K562 (cell line): ENCODE measurements around the gene MADD. TPM values are rescaled to one million over a fixed set of nuclear protein-coding genes. Genes with fewer than 3 reads are reported as not detected.

Source experiments
- ATAC-seq: fragments of 200-7000 bp; cut with Tn5 transposase; 3 replicates; pipeline ENCODE4 v1.9.1; 2020; ENCODE audit warnings: moderate library complexity
- BruUV-seq: library from RNA; stranded (reverse); fragments of 400-500 nt; replicated peaks from 2 replicates; lab custom pipeline; 2021; lab: Mats Ljungman, UMichigan
- CTCF ChIA-PET: fragments of 300-600 bp; formaldehyde crosslinking; extraction: SDS; loops from one replicate; lab custom pipeline; 2021; ENCODE audit warnings: low intra/inter-chr PET ratio; lab: Yijun Ruan, JAX
- POLR2A ChIA-PET: fragments of 300-600, 350-650 bp; sonication (Branson Sonifier 250); formaldehyde crosslinking; extraction: SDS; loops from one replicate; lab custom pipeline; 2021; ENCODE audit warnings: antibody characterized with exemption, inconsistent platforms; lab: Yijun Ruan, JAX
- DNase-seq, 4 experiments: peaks; one replicate each; pipeline versions ENCODE4 v3.0.0 to v3.0.0-alpha.2; 2011 to 2018; ENCODE audit warnings: low spot score in 3 of 4, mixed read lengths in 3 of 4; ENCODE audit errors: extremely low read depth in 1 of 4
- FAIRE-seq: peaks from 2 replicates; lab custom pipeline; 2011; peaks lifted over from hg19 to GRCh38; lab: Jason Lieb, UNC
- H2AFZ ChIP-seq: 2 replicates; pipeline ENCODE4 v1.6.0; 2011; ENCODE audit warnings: low read depth, low read length, control low read depth, inconsistent platforms
- H3K27ac ChIP-seq: fragments of 200-600 bp; 3 replicates; pipeline ENCODE4 v1.8.0; 2011; ENCODE audit warnings: low read depth, mild to moderate bottlenecking, control low read depth, inconsistent platforms, low read length, moderate library complexity, mixed read lengths; ENCODE audit errors: extremely low read depth
- H3K27me3 ChIP-seq, 2 experiments: fragments of 300-600 bp in 1 of 2; 2 replicates in 1 of 2; 3 replicates in 1 of 2; pipeline versions ENCODE4 v1.6.0 to v1.8.0; 2011; ENCODE audit warnings: inconsistent platforms in 2 of 2, low read length in 2 of 2, mild to moderate bottlenecking in 1 of 2, mixed read lengths in 1 of 2, moderate library complexity in 1 of 2; ENCODE audit not compliant: control insufficient read depth in 2 of 2, insufficient read depth in 2 of 2
- H3K36me3 ChIP-seq: fragments of 300-600 bp; 3 replicates; pipeline ENCODE4 v1.8.0; 2011; ENCODE audit warnings: mild to moderate bottlenecking, low read length, inconsistent platforms; ENCODE audit not compliant: control insufficient read depth, insufficient read depth
- H3K4me1 ChIP-seq, 2 experiments: fragments of 200-600 bp in 1 of 2; replicated peaks in 1 of 2; 2 replicates in 1 of 2; 3 replicates in 1 of 2; pipeline versions ENCODE4 v1.5.1 to v1.8.0; 2011; ENCODE audit warnings: inconsistent platforms in 2 of 2, low read length in 2 of 2, mild to moderate bottlenecking in 1 of 2, mixed read lengths in 1 of 2, moderate library complexity in 1 of 2; ENCODE audit not compliant: control insufficient read depth in 2 of 2, insufficient read depth in 2 of 2
- H3K4me2 ChIP-seq: 2 replicates; pipeline ENCODE4 v1.6.1; 2011; ENCODE audit warnings: low read length, control low read depth, inconsistent platforms, mixed read lengths; ENCODE audit not compliant: insufficient read depth
- H3K4me3 ChIP-seq: fragments of 200-600 bp; sonication (generic), shearing (Covaris generic); 2 replicates; pipeline ENCODE4 v1.5.1; 2016; ENCODE audit warnings: control low read depth, inconsistent platforms
- H3K79me2 ChIP-seq: fragments of 200-600 bp; 3 replicates; pipeline ENCODE4 v1.8.0; 2011; ENCODE audit warnings: low read length, inconsistent platforms; ENCODE audit not compliant: control insufficient read depth, insufficient read depth
- H3K9ac ChIP-seq, 2 experiments: 2 replicates each; pipeline versions ENCODE4 v1.6.0 to v1.6.1; 2011; ENCODE audit warnings: low read depth in 2 of 2, low read length in 2 of 2, control low read depth in 1 of 2, inconsistent platforms in 1 of 2, mild to moderate bottlenecking in 1 of 2, mixed read lengths in 1 of 2; ENCODE audit not compliant: insufficient read depth in 1 of 2
- H3K9me1 ChIP-seq: one replicate; pipeline ENCODE4 v1.6.0; 2011; ENCODE audit warnings: inconsistent platforms, mild to moderate bottlenecking, low read length, moderate library complexity; ENCODE audit not compliant: control insufficient read depth, insufficient read depth
- H3K9me3 ChIP-seq: replicated peaks from 2 replicates; pipeline ENCODE4 v1.5.1; 2011; ENCODE audit warnings: low read depth, low read length, inconsistent platforms; ENCODE audit not compliant: control insufficient read depth, insufficient read depth
- H4K20me1 ChIP-seq: replicated peaks from 2 replicates; pipeline ENCODE4 v1.6.1; 2011; ENCODE audit warnings: low read length, inconsistent platforms, mixed read lengths; ENCODE audit not compliant: control insufficient read depth, insufficient read depth
- EHMT2 ChIP-seq: fragments of 450-650 bp; IDR thresholded peaks from 2 replicates; pipeline ENCODE4 v1.6.1; 2018; ENCODE audit warnings: antibody characterized with exemption
- KDM4B ChIP-seq, 2 experiments: fragments of 450-650 bp in 1 of 2; sonication (generic) in 1 of 2; IDR thresholded peaks; 2 replicates each; pipeline ENCODE4 v1.6.1; 2016 to 2017; ENCODE audit warnings: borderline replicate concordance in 2 of 2, antibody characterized with exemption in 1 of 2, low read depth in 1 of 2, mild to moderate bottlenecking in 1 of 2
- SIN3A ChIP-seq, 2 experiments: fragments of 150-350 bp in 1 of 2; IDR thresholded peaks; 2 replicates each; pipeline ENCODE4 v1.6.1; 2011 to 2016; ENCODE audit warnings: borderline replicate concordance in 2 of 2, low read depth in 2 of 2, low read length in 2 of 2, mild to moderate bottlenecking in 2 of 2, moderate library complexity in 2 of 2; ENCODE audit not compliant: control insufficient read depth in 1 of 2
- TOE1 ChIP-seq, 2 experiments: fragments of 450-650 bp in 1 of 2; sonication (generic) in 1 of 2; formaldehyde crosslinking in 1 of 2; IDR thresholded peaks; 2 replicates each; pipeline versions ENCODE4 v1.7.1 to v1.8.0; 2016 to 2022; ENCODE audit warnings: borderline replicate concordance in 2 of 2, mild to moderate bottlenecking in 2 of 2, antibody characterized with exemption in 1 of 2, inconsistent platforms in 1 of 2, low read depth in 1 of 2, missing genetic modification reagents in 1 of 2, moderate library complexity in 1 of 2
- ZBTB8A ChIP-seq: fragments of 450-650 bp; IDR thresholded peaks from 2 replicates; pipeline ENCODE4 v1.6.1; 2018; ENCODE audit warnings: mild to moderate bottlenecking, moderate library complexity; ENCODE audit not compliant: partially characterized antibody
- WGBS: fragments of 100-300 bp; shearing (Covaris generic); methylation state at CpG from one replicate; pipeline ENCODE4 v1.1.6; 2016; ENCODE audit warnings: low coverage, mixed read lengths; ENCODE audit not compliant: insufficient coverage; ENCODE audit errors: missing lambda C conversion rate; 5-methylcytosine and 5-hydroxymethylcytosine counted together
- in situ Hi-C: fragments of 300-500 bp; cut with MboI; formaldehyde crosslinking; loops from 4 replicates; pipeline ENCODE4 v1.15.0; 2018; ENCODE audit warnings: inconsistent platforms, mixed read lengths
- intact Hi-C: fragments of 100-400 bp; cut with micrococcal nuclease; formaldehyde crosslinking; loops from 2 replicates; pipeline ENCODE4 v1.14.2; 2022
- polyA plus RNA-seq, 8 experiments: library from polyadenylated mRNA; depleted of rRNA in 4 of 8; stranded (reverse) in 5 of 8; unstranded in 3 of 8; fragments of >200 nt; fragmentation: Nextera tagmentation in 2 of 8; fragmentation: Illumina TruSeq in 1 of 8; extraction: Ambion mirVana in 2 of 8; extraction: Trizol in 1 of 8; gene quantifications; 2 replicates each; pipeline versions ENCODE4 v1.2.1 to v1.2.3, GENCODE V29; 2011 to 2014; ENCODE audit warnings: inconsistent platforms in 1 of 8, missing spikeins in 1 of 8
- total RNA-seq, 7 experiments: library from RNA; depleted of rRNA in 6 of 7; stranded (reverse); fragments of >200 nt in 6 of 7; fragmentation: Illumina TruSeq in 2 of 7; extraction: Trizol in 2 of 7; gene quantifications; 2 replicates each; pipeline versions ENCODE4 v1.2.1 to v1.2.3, GENCODE V29; 2011 to 2021; ENCODE audit warnings: low replicate concordance in 1 of 7

MADD gene
- total and polyA plus RNA-seq, 9 of the 15 experiments (the other 6 are each of a cell fraction or from before 2014, with no cell fraction given): 0.68 to 57.6 (median 33.6) TPM

DNA sequence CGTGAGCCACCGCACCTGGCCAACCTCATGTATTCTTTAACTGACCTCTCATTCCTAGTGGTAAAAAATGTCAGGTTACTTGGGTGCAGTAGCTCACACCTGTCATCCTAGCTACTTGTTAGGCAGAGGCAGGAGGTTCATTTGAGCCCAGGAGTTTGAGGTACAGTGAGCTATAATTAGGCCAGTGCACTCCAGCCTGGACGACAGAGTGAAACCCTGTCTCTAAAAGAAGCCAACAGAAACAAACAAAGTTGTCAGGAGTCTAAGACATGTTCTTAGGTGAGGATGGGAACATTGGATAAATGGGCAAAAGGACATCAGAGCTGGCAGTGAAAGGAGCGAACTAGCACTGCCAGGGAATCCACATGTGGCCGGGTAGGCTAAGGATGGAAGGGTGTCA, 18.1 kb downstream of the MADD start:
- no TSS peak for BruUV-seq
- peaks cover 91% of the 10 kb centered on the region for H3K36me3 ChIP-seq
- H3K27ac ChIP-seq: no peak overlapping the region
- no peaks in the 10 kb centered on the region for H4K20me1 ChIP-seq
- WGBS: 94% methylated on average over 5 of the region's 5 CpGs
- intact Hi-C loops (no loop called here), in situ Hi-C loops (no loop called here)
- no peak for DNase-seq
- no peak overlapping the region for H2AFZ ChIP-seq
- H3K79me2 ChIP-seq: no peaks in the 10 kb centered on the region
- no peak overlapping the region for H3K4me2 ChIP-seq
- ChIA-PET POLR2A (interaction anchor here (0.6 kb wide), 1 partner anchor 129 kb away, joined by 3 read pairs; no protein-coding TSS in a partner anchor), CTCF (no interaction called here)
- H3K9me1 ChIP-seq: no peaks in the 10 kb centered on the region
- H3K27me3 ChIP-seq: no peaks in the 10 kb centered on the region
- H3K9ac ChIP-seq: no peak overlapping the region
- H3K4me1 ChIP-seq: no peaks in the 10 kb centered on the region
- FAIRE-seq: no peak
- no peaks in the 10 kb centered on the region for H3K9me3 ChIP-seq
- ATAC-seq: no peak
- no peak overlapping the region for H3K4me3 ChIP-seq
- TF ChIP-seq TOE1 (IDR thresholded peaks at IDR 0.05; ENCODE audit: borderline replicate concordance) (no peak), TOE1 (CRISPR knock-in tag; IDR thresholded peaks at IDR 0.05; ENCODE audit: borderline replicate concordance, low read depth) (no peak), ZBTB8A (no peak), SIN3A (IDR thresholded peaks at IDR 0.05; ENCODE audit: borderline replicate concordance in 2 of 2, control insufficient read depth in 1 of 2, low read depth in 2 of 2, low read length in 2 of 2) (no peak), EHMT2 (no peak), KDM4B (IDR thresholded peaks at IDR 0.05; ENCODE audit: borderline replicate concordance in 2 of 2, low read depth in 1 of 2) (no peak)
